Lower lobe of right lung (tissue), 2 donors: ENCODE data around the gene TUBB2B. TPM values are rescaled to one million over a fixed set of nuclear protein-coding genes. Genes with fewer than 3 reads are reported as not detected.

Experiments used
- ATAC-seq, 2 donors: fragments of 200-7000 bp; cut with Tn5 transposase; one replicate each; pipeline ENCODE4 v1.9.1; 2020 to 2022; ENCODE audit warnings: mild to moderate bottlenecking in 2 of 2, moderate library complexity in 2 of 2
- DNase-seq: peaks from one replicate; pipeline ENCODE4 v3.0.0-alpha.2; 2020
- H3K27ac ChIP-seq: fragments of 200-600 bp; one replicate; pipeline ENCODE4 v1.8.0; 2022
- H3K27me3 ChIP-seq: fragments of 200-600 bp; one replicate; pipeline ENCODE4 v1.8.0; 2022; ENCODE audit warnings: low read depth
- H3K36me3 ChIP-seq: fragments of 200-600 bp; one replicate; pipeline ENCODE4 v1.8.0; 2022; ENCODE audit warnings: mild to moderate bottlenecking
- H3K4me1 ChIP-seq: fragments of 200-600 bp; one replicate; pipeline ENCODE4 v1.8.0; 2022
- H3K4me3 ChIP-seq: fragments of 200-600 bp; one replicate; pipeline ENCODE4 v1.8.0; 2022; ENCODE audit warnings: mild to moderate bottlenecking
- H3K9me3 ChIP-seq: fragments of 200-600 bp; one replicate; pipeline ENCODE4 v1.8.0; 2022
- intact Hi-C: fragments of 100-400 bp; cut with DNase I; formaldehyde crosslinking; loops from one replicate; pipeline ENCODE4 v1.11.0; 2022
- total RNA-seq: library from RNA; stranded (reverse); fragmentation: NEBNext Ultra II Directional; extraction: Animal tissue kit (Norgen Biotek cat#: 25700); gene quantifications from one replicate; pipeline ENCODE4 v1.2.1, GENCODE V29; 2021
- TF ChIP-seq, protein P1 (sequence below): fragments of 200-600 bp; IDR thresholded peaks from one replicate; pipeline ENCODE4 v1.8.0; 2022; ENCODE audit warnings: antibody characterized with exemption, mild to moderate bottlenecking
- donor health status: DM: no; HTN: yes; CAD: no; lungs with severe emphysema.

TUBB2B gene
- total RNA-seq, 1 donor from 2014 or later = 0.59 TPM

DNA sequence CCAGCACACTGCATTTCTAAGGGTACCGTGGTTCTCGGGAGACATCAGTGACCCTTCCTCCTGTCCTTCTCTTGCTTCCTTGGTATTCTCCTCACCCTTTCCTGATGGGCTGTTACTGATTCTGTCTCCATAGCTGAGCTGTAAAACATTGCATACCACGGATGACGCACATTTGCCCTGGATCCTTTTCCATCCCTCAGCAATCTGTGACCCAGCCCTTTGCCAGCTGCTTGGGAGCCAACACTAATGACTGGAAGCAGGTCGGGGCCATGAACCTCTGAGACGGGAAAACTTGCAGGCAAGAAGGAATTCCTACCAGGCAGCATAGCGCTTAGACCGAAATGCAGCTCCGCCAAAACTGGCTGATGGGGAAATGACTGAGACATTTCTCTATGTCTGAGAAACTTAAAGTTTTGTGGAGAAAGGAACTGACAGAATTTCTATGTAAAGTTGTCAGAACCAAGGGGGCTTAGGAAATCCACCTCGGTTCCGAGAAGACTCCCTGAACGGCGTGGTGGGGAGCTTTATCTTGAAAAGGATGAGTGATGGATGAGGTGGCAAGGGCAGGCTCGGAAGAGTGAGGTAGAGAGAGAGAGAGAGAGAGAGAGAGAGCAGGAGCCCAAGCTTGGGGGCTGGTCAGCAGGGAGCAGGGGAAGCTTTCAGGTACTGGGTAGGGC, 19.2 kb downstream of the TUBB2B start:
- ATAC-seq = peak in 1 of 2 donors; percentile 35
- intact Hi-C loops = no loop called here
- H3K27ac ChIP-seq = no peak overlapping the region

DNA sequence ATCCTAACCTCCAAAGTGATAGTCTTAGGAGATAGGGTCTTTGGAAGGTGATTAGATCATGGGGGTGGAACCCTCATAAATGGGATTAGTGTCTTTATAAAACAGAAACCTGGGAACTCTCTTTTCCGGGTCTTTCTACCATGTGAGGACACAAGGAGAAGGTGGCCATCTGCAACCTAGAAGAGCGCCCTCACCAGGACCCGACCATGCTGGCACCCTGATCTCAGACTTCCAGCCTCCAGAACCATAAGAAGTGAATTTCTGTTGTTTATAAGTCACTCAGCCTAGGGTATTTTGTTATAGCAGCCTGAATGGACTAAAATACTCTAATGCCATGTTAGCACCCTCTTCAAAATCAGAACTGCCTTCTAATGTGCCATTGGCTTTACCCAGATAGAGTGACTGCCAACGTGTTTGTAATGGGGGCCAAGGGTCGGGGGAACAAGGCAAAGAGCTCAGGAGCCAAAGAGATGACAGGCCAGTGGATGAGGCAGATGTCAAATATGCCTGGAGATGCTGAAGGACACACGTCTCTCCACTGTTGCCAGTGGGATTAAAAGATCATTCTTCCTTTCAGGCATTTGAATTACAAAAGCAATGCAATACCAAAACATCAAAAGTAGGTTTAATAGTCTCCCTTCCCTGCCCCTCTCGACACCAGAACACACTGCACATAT, 21.0 kb downstream of the TUBB2B start:
- Histone ChIP-seq H3K27me3 (no peaks in the 10 kb centered on the region), H3K4me3 (no peak overlapping the region), H3K4me1 (peaks cover 4% of the 10 kb centered on the region), H3K36me3 (no peaks in the 10 kb centered on the region), H3K27ac (no peak overlapping the region), H3K9me3 (no peaks in the 10 kb centered on the region)
- intact Hi-C loops = no loop called here
- DNase-seq = no peak
- no peak for ATAC-seq
- TF ChIP-seq, protein P1, sequence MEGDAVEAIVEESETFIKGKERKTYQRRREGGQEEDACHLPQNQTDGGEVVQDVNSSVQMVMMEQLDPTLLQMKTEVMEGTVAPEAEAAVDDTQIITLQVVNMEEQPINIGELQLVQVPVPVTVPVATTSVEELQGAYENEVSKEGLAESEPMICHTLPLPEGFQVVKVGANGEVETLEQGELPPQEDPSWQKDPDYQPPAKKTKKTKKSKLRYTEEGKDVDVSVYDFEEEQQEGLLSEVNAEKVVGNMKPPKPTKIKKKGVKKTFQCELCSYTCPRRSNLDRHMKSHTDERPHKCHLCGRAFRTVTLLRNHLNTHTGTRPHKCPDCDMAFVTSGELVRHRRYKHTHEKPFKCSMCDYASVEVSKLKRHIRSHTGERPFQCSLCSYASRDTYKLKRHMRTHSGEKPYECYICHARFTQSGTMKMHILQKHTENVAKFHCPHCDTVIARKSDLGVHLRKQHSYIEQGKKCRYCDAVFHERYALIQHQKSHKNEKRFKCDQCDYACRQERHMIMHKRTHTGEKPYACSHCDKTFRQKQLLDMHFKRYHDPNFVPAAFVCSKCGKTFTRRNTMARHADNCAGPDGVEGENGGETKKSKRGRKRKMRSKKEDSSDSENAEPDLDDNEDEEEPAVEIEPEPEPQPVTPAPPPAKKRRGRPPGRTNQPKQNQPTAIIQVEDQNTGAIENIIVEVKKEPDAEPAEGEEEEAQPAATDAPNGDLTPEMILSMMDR = no peak

More for the DNA sequence above, 19.2 kb downstream of the TUBB2B start:
- no peaks in the 10 kb centered on the region for H3K27me3 ChIP-seq
- no peak overlapping the region for H3K4me3 ChIP-seq
- peaks cover 4% of the 10 kb centered on the region for H3K4me1 ChIP-seq
- H3K9me3 ChIP-seq = no peaks in the 10 kb centered on the region
- DNase-seq = no peak
- H3K36me3 ChIP-seq = no peaks in the 10 kb centered on the region
- TF ChIP-seq, protein P1 = no peak

DNA sequence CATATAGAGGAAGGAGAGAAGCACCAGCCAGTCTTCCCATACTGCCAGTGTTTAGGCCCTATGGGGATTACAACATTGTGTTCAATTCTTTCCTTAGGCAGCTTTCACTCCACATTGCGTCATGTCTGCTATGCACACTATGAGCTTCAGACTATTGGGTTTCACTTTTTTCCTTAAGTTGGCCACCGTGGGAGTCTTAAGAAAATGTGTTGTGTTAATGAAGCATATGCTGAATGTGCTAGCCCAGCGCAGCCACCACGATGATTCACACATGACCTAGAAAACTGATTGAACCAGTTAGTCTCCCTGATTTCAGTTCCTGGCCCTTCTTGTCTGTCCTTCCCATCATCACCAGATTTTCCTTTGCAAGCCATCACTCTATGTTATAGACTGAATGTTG, 21.5 kb downstream of the TUBB2B start:
- no peak overlapping the region for H3K4me3 ChIP-seq
- TF ChIP-seq, protein P1 = no peak
- intact Hi-C loops = no loop called here
- no peaks in the 10 kb centered on the region for H3K9me3 ChIP-seq
- no peaks in the 10 kb centered on the region for H3K36me3 ChIP-seq
- ATAC-seq (no peak), DNase-seq (no peak)
- H3K27ac ChIP-seq = no peak overlapping the region
- H3K27me3 ChIP-seq = no peaks in the 10 kb centered on the region
- peaks cover 4% of the 10 kb centered on the region for H3K4me1 ChIP-seq

DNA sequence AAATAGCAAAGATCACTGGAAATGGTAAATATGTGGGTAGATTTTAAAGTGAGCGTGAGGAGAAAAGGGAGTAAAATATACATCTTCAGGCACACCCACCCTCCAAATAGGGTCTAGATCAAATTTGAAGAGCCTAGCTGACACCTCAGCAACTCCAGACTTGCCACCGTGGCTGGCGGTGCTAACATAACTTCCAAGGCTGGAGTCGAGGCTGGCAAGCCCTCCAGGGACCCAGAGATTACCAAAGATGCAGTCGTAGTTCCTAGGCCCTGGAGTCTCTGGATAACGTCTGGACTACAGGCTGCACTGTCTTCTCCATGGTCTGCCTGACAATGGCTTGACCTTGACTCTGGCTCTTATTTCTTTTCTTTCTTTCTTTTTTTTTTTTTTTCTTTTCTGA, 22.5 kb downstream of the TUBB2B start:
- no peak for DNase-seq
- Histone ChIP-seq H3K27me3 (no peaks in the 10 kb centered on the region), H3K36me3 (no peaks in the 10 kb centered on the region), H3K27ac (no peak overlapping the region), H3K4me3 (no peak overlapping the region), H3K4me1 (peaks cover 4% of the 10 kb centered on the region), H3K9me3 (no peaks in the 10 kb centered on the region)
- intact Hi-C loops = no loop called here
- no peak for ATAC-seq
- TF ChIP-seq, protein P1 = no peak

DNA sequence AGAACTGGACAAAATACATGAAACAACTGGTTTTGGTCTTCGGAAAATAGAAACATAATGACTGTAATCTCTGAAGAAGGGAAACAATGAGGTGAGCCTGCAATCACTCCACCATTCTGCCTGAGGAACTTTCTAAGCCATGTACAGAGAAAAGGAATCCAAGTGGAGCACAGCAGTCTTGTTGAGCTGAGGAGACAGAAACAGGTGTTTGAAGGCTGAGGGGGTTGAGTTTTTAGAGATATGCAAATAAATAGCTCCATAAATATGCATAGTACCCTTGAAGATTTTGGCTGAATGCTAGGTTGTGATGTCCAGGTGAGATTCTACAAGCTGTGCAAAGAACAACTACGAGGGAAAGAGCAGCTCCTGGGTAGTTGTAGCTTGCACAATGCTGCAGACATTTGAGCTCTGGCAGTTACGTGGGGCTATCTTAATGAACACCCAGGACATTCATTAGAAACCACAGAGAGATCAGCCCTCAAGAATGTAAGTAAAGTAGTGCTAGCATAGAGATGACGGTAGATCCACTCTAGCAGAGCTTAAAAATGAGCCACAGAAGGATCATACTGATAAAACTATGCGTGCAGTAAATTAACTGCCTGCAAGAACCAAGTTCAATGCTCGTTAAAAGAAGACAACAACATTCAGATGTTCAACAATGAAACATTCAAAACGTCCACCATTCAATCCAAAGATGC, 24.3 kb downstream of the TUBB2B start:
- no peak for ATAC-seq

More for the DNA sequence above, 24.3 kb downstream of the TUBB2B start:
- Histone ChIP-seq H3K9me3 (no peaks in the 10 kb centered on the region), H3K36me3 (no peaks in the 10 kb centered on the region), H3K27ac (no peak overlapping the region), H3K4me1 (no peaks in the 10 kb centered on the region), H3K4me3 (no peak overlapping the region), H3K27me3 (no peaks in the 10 kb centered on the region)
- DNase-seq = no peak
- intact Hi-C loops = no loop called here
- TF ChIP-seq, protein P1 = no peak
